ENCODE measurements around the gene LRTM2.

DNA sequence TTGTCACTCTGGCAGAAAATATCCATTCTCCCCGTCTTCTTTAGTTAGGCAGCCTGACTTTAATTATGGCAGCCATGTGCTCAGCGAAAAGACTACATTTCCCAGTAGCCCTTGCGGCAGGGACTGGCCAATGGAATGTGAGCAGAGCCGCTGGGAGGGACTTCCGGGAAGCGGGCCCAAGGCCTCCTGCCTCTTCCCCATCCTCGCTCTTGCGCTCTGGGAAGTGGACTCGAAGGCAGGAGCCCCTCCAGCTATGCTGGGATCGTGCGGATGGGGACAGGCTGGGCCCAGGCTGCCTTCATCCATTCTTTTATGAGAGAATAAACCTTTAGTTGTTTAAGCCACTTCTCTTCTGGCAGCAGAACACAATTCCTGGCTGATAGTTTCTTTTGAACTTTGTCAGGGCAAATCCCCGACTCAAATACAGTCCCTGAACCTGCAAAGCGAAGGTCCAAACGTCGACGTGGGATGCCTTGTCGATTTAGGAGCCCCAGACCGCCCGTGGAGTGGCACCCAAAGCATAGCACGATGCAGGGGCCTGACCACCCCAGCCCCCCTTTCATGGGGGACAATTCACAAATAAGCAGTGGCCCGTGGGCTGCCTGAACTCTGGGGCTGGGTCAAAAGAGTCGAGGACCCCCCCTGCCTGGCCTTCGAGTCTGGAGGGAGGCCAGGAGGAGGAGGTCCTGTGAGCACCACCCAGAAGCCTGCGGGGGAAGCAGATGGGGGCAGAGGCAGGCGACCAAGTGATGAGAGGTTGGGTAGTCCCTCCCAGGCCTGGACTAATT, 15.6 kb upstream of the LRTM2 start:
- TF ChIP-seq, protein P1, sequence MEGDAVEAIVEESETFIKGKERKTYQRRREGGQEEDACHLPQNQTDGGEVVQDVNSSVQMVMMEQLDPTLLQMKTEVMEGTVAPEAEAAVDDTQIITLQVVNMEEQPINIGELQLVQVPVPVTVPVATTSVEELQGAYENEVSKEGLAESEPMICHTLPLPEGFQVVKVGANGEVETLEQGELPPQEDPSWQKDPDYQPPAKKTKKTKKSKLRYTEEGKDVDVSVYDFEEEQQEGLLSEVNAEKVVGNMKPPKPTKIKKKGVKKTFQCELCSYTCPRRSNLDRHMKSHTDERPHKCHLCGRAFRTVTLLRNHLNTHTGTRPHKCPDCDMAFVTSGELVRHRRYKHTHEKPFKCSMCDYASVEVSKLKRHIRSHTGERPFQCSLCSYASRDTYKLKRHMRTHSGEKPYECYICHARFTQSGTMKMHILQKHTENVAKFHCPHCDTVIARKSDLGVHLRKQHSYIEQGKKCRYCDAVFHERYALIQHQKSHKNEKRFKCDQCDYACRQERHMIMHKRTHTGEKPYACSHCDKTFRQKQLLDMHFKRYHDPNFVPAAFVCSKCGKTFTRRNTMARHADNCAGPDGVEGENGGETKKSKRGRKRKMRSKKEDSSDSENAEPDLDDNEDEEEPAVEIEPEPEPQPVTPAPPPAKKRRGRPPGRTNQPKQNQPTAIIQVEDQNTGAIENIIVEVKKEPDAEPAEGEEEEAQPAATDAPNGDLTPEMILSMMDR (IDR thresholded peaks at IDR 0.05): no peak
- TF ChIP-seq ZFX (IDR thresholded peaks at IDR 0.05; ENCODE audit: borderline replicate concordance): no peak
